Measurements from ENCODE around the gene PRICKLE4. TPM values are rescaled to one million over a fixed set of nuclear protein-coding genes. Genes with fewer than 3 reads are reported as not detected.
A peak's percentile ranks its signal among the peaks of the same experiment; 100 is the strongest.

The PRICKLE4 gene
- total and polyA plus RNA-seq, 2 of the 13 experiments (the other 11 are each of a cell fraction or from before 2014, with no cell fraction given): 0.92 to 1.2 TPM

DNA sequence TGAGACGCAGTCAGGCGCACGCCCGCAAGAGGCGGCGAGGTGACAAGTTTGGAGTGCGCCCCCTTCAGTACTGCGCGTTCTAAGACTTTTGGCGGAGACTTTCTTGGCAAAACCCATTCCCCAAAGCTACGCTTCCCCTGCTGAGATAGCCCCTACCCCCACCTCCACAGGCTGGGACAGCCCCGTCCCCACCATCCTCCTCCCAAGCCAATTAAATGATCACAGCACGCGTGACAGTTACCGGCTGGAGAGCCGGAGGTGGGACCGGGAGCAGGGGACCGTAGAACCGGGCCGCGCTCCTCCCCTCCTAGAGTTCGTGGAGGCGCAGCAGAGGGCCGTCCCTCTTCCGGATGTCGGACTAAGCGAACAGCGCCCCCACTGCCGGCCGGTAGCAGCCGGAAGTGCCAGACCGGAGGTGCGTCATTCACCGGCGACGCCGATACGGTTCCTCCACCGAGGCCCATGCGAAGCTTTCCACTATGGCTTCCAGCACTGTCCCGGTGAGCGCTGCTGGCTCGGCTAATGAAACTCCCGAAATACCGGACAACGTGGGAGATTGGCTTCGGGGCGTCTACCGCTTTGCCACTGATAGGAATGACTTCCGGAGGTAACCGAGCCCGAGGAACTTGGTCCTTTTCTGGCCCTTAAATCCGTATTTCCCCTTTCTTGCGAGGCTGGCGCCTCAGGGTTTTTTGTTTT lies 6.8 kb downstream of the PRICKLE4 start, which contains the start of gene TOMM6 (continued):
- TF ChIP-seq TEAD2 (CRISPR knock-in tag; IDR thresholded peaks at IDR 0.05) (0 out of 2 replicates have a peak, but pooled peaks have one; percentile 39), ZNF616 (CRISPR knock-in tag; IDR thresholded peaks at IDR 0.05; ENCODE audit: low read depth) (peak; percentile 77; the same call in 1 of the 2 replicates), ZNF558 (CRISPR knock-in tag; IDR thresholded peaks at IDR 0.05; ENCODE audit: borderline replicate concordance) (no peak), ZBTB20 (CRISPR knock-in tag; IDR thresholded peaks at IDR 0.05; ENCODE audit: borderline replicate concordance, low read depth) (peak; percentile 25; the same call in 1 of the 2 replicates), ZFYVE20 (CRISPR knock-in tag; IDR thresholded peaks at IDR 0.05; ENCODE audit: borderline replicate concordance, low read depth) (0 out of 2 replicates have a peak, but pooled peaks have one; percentile 39), EZH2 (conservative IDR thresholded peaks at IDR 0.05; ENCODE audit: low read depth, low read length) (no peak), ZNF432 (CRISPR knock-in tag; IDR thresholded peaks at IDR 0.05; ENCODE audit: borderline replicate concordance) (no peak), IKZF1 (IDR thresholded peaks at IDR 0.05) (no peak), ZNF746 (CRISPR knock-in tag; IDR thresholded peaks at IDR 0.05) (peak; percentile 76), RAD21 (CRISPR knock-in tag; IDR thresholded peaks at IDR 0.05) (0 out of 2 replicates have a peak, but pooled peaks have one; percentile 29), ZNF75D (CRISPR knock-in tag; IDR thresholded peaks at IDR 0.05; ENCODE audit: borderline replicate concordance) (no peak), KLF16 (CRISPR knock-in tag; IDR thresholded peaks at IDR 0.05) (peak in 1 of 2 experiments; percentile 97; a peak in 2 of 4 replicates), ZSCAN30 (CRISPR knock-in tag; IDR thresholded peaks at IDR 0.05) (no peak), ZNF260 (CRISPR knock-in tag; IDR thresholded peaks at IDR 0.05; ENCODE audit: borderline replicate concordance, low read depth) (no peak)
- TF ChIP-seq, protein P1, sequence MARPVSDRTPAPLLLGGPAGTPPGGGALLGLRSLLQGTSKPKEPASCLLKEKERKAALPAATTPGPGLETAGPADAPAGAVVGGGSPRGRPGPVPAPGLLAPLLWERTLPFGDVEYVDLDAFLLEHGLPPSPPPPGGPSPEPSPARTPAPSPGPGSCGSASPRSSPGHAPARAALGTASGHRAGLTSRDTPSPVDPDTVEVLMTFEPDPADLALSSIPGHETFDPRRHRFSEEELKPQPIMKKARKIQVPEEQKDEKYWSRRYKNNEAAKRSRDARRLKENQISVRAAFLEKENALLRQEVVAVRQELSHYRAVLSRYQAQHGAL (CRISPR knock-in tag; IDR thresholded peaks at IDR 0.05; ENCODE audit: not compliant biosample characterization): peak; percentile 74
- TF ChIP-seq, protein P2, sequence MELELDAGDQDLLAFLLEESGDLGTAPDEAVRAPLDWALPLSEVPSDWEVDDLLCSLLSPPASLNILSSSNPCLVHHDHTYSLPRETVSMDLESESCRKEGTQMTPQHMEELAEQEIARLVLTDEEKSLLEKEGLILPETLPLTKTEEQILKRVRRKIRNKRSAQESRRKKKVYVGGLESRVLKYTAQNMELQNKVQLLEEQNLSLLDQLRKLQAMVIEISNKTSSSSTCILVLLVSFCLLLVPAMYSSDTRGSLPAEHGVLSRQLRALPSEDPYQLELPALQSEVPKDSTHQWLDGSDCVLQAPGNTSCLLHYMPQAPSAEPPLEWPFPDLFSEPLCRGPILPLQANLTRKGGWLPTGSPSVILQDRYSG (CRISPR knock-in tag; IDR thresholded peaks at IDR 0.05): no peak; the same call in 1 of the 2 replicates
- TF ChIP-seq, protein P3, sequence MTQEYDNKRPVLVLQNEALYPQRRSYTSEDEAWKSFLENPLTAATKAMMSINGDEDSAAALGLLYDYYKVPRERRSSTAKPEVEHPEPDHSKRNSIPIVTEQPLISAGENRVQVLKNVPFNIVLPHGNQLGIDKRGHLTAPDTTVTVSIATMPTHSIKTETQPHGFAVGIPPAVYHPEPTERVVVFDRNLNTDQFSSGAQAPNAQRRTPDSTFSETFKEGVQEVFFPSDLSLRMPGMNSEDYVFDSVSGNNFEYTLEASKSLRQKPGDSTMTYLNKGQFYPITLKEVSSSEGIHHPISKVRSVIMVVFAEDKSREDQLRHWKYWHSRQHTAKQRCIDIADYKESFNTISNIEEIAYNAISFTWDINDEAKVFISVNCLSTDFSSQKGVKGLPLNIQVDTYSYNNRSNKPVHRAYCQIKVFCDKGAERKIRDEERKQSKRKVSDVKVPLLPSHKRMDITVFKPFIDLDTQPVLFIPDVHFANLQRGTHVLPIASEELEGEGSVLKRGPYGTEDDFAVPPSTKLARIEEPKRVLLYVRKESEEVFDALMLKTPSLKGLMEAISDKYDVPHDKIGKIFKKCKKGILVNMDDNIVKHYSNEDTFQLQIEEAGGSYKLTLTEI (CRISPR knock-in tag; conservative IDR thresholded peaks at IDR 0.05): no peak
- TF ChIP-seq, protein P4, sequence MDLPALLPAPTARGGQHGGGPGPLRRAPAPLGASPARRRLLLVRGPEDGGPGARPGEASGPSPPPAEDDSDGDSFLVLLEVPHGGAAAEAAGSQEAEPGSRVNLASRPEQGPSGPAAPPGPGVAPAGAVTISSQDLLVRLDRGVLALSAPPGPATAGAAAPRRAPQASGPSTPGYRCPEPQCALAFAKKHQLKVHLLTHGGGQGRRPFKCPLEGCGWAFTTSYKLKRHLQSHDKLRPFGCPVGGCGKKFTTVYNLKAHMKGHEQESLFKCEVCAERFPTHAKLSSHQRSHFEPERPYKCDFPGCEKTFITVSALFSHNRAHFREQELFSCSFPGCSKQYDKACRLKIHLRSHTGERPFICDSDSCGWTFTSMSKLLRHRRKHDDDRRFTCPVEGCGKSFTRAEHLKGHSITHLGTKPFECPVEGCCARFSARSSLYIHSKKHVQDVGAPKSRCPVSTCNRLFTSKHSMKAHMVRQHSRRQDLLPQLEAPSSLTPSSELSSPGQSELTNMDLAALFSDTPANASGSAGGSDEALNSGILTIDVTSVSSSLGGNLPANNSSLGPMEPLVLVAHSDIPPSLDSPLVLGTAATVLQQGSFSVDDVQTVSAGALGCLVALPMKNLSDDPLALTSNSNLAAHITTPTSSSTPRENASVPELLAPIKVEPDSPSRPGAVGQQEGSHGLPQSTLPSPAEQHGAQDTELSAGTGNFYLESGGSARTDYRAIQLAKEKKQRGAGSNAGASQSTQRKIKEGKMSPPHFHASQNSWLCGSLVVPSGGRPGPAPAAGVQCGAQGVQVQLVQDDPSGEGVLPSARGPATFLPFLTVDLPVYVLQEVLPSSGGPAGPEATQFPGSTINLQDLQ (CRISPR knock-in tag; IDR thresholded peaks at IDR 0.05): no peak
- TF ChIP-seq, protein P5, sequence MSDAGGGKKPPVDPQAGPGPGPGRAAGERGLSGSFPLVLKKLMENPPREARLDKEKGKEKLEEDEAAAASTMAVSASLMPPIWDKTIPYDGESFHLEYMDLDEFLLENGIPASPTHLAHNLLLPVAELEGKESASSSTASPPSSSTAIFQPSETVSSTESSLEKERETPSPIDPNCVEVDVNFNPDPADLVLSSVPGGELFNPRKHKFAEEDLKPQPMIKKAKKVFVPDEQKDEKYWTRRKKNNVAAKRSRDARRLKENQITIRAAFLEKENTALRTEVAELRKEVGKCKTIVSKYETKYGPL (CRISPR knock-in tag; IDR thresholded peaks at IDR 0.05): 0 out of 2 replicates have a peak, but pooled peaks have one; percentile 41
- TF ChIP-seq, protein P6, sequence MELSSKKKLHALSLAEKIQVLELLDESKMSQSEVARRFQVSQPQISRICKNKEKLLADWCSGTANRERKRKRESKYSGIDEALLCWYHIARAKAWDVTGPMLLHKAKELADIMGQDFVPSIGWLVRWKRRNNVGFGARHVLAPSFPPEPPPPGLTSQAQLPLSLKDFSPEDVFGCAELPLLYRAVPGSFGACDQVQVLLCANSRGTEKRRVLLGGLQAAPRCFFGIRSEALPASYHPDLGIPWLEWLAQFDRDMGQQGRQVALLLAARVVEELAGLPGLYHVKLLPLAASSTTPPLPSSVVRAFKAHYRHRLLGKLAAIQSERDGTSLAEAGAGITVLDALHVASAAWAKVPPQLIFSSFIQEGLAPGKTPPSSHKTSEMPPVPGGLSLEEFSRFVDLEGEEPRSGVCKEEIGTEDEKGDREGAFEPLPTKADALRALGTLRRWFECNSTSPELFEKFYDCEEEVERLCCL (CRISPR knock-in tag; IDR thresholded peaks at IDR 0.05; ENCODE audit: borderline replicate concordance): no peak

All from HepG2 (cell line).